Measurements from ENCODE around the gene TSGA10IP.

- TF ChIP-seq CTCF (IDR thresholded peaks at IDR 0.05; ENCODE audit: low read depth, low read length, poor library complexity, severe bottlenecking) (no peak), EZH2phosphoT487 (IDR thresholded peaks at IDR 0.05; ENCODE audit: borderline replicate concordance, low read length) (no peak)
These were observed 20.9 kb downstream of the TSGA10IP start for GRCh38 chr11:65965986-65966762.
